Lung (tissue), 12 donors: ENCODE results near the gene ATP7B. TPM values are rescaled to one million over a fixed set of nuclear protein-coding genes. Genes with fewer than 3 reads are reported as not detected.

ENCODE experiments used
- ATAC-seq: fragments of 200-7000 bp; cut with Tn5 transposase; one replicate; pipeline ENCODE4 v1.9.1; 2020; ENCODE audit warnings: moderate number of reproducible peaks; ENCODE audit not compliant: insufficient read depth, low FRiP score
- DNase-seq, 3 donors: peaks; one replicate each; pipeline ENCODE4 v3.0.0-alpha.2; 2013 to 2017
- H3K27ac ChIP-seq, 2 donors: one replicate each; pipeline ENCODE4 v1.5.1; 2013; ENCODE audit warnings: mild to moderate bottlenecking in 2 of 2, moderate library complexity in 2 of 2, control low read depth in 1 of 2, inconsistent platforms in 1 of 2, low read depth in 1 of 2, low read length in 1 of 2
- H3K27me3 ChIP-seq, 3 donors: one replicate each; pipeline ENCODE4 v1.5.1; 2013; ENCODE audit warnings: low read length in 2 of 3; ENCODE audit not compliant: control insufficient read depth in 3 of 3, insufficient read depth in 3 of 3
- H3K36me3 ChIP-seq, 4 donors: one replicate each; pipeline ENCODE4 v1.5.1; 2013; ENCODE audit warnings: low read length in 4 of 4, mild to moderate bottlenecking in 1 of 4, moderate library complexity in 1 of 4; ENCODE audit not compliant: control insufficient read depth in 4 of 4, insufficient read depth in 4 of 4
- H3K4me1 ChIP-seq, 5 donors: one replicate each; pipeline ENCODE4 v1.5.1; 2013; ENCODE audit warnings: low read length in 5 of 5, mild to moderate bottlenecking in 2 of 5, moderate library complexity in 1 of 5; ENCODE audit not compliant: control insufficient read depth in 5 of 5, insufficient read depth in 5 of 5
- H3K4me3 ChIP-seq: one replicate; pipeline ENCODE4 v1.5.1; 2013; ENCODE audit warnings: mild to moderate bottlenecking, control low read depth, moderate library complexity
- H3K9ac ChIP-seq, 2 donors: one replicate each; pipeline ENCODE4 v1.5.1; 2013; ENCODE audit warnings: low read length in 2 of 2, control low read depth in 1 of 2; ENCODE audit not compliant: insufficient read depth in 1 of 2
- H3K9me3 ChIP-seq, 4 donors: one replicate each; pipeline ENCODE4 v1.5.1; 2013; ENCODE audit warnings: low read length in 3 of 4, mild to moderate bottlenecking in 1 of 4, moderate library complexity in 1 of 4; ENCODE audit not compliant: control insufficient read depth in 4 of 4, insufficient read depth in 3 of 4
- WGBS, 2 donors: extraction: QIAGEN DNeasy Blood & Tissue Kit; methylation state at CpG; one replicate each; pipeline ENCODE4 v1.1.7; 2013; 5-methylcytosine and 5-hydroxymethylcytosine counted together
- polyA plus RNA-seq, 2 donors: library from polyadenylated mRNA; stranded (reverse); fragments of 200-250 nt; gene quantifications; one replicate each; pipeline ENCODE4 v1.2.1, GENCODE V29; 2013
- total RNA-seq, 2 donors: library from RNA; depleted of rRNA in 1 of 2; stranded (reverse); fragments of >200 nt in 1 of 2; gene quantifications; one replicate each; pipeline ENCODE4 v1.2.1, GENCODE V29; 2014 to 2021
- TF ChIP-seq, protein P1 (sequence below): IDR thresholded peaks from 2 replicates; pipeline ENCODE4 v1.5.1; 2012; ENCODE audit warnings: mild to moderate bottlenecking; ENCODE audit errors: control extremely low read depth, extremely low read depth
- donor health status: control.
- donor health status: control.
- donor health status: Bipolar disorder and iron deficiency.
- donor health status: healthy.
- donor health status: DM: yes; HTN: yes; CAD: no.

ATP7B gene
- total and polyA plus RNA-seq, 4 donors = 1.4 to 10.2 (median 4.4) TPM

DNA sequence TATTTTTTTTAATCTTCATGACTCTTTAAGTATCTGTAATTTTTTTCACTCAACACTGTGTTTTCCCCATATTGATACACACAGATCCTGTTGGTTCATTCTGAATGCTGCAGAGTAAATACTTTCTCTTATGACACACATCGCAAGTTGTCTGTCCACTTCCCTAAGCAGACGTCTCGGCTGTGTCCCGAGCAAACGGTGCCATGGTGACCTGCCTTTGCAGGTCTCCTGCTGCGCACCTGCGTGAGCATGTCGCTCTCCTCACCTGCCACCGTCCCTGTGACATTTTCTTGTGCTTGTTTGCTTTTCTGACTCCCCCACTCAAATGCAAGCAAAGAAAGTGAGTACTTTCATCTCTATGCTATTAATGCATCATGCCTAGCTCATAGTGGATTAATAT, 91.7 kb downstream of the ATP7B start:
- H3K9ac ChIP-seq = no peak overlapping the region
- DNase-seq = peak in 1 of 3 donors; percentile 7
- ATAC-seq = no peak
- no peak overlapping the region for H3K4me3 ChIP-seq
- H3K27ac ChIP-seq = no peak overlapping the region
- TF ChIP-seq, protein P1, sequence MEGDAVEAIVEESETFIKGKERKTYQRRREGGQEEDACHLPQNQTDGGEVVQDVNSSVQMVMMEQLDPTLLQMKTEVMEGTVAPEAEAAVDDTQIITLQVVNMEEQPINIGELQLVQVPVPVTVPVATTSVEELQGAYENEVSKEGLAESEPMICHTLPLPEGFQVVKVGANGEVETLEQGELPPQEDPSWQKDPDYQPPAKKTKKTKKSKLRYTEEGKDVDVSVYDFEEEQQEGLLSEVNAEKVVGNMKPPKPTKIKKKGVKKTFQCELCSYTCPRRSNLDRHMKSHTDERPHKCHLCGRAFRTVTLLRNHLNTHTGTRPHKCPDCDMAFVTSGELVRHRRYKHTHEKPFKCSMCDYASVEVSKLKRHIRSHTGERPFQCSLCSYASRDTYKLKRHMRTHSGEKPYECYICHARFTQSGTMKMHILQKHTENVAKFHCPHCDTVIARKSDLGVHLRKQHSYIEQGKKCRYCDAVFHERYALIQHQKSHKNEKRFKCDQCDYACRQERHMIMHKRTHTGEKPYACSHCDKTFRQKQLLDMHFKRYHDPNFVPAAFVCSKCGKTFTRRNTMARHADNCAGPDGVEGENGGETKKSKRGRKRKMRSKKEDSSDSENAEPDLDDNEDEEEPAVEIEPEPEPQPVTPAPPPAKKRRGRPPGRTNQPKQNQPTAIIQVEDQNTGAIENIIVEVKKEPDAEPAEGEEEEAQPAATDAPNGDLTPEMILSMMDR = no peak
- WGBS, 2 donors = 70 to 72% methylated on average over 9 of the region's 9 CpGs
- H3K4me1 ChIP-seq = peaks cover 0 to 4% (median 0%) of the 10 kb centered on the region in 5 donors
- H3K27me3 ChIP-seq = no peaks in the 10 kb centered on the region
- no peaks in the 10 kb centered on the region for H3K9me3 ChIP-seq
- H3K36me3 ChIP-seq = peaks cover 0 to 1% (median 0%) of the 10 kb centered on the region in 4 donors

DNA sequence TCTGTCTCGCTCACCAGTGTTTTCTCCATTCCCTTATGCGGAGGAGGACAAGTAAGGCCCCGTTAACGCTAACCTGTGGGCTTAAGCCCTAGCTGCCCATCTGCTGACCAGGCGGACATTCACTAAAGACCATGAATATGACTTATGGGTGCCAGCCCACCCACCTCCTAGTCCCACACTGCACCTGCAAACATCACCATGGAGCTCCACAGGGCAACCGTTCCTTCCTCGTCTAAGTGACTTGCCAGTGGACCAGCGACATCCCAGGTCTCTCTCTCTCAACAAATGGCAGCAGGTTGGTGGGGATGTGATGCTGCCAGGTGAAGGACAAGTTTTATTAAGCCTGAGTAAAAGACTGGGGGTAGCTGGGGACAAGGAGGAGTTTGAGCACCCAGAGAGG, 94.3 kb downstream of the ATP7B start:
- peaks cover 0 to 6% (median 0%) of the 10 kb centered on the region in 5 donors for H3K4me1 ChIP-seq
- TF ChIP-seq, protein P1 = no peak
- peaks cover 0 to 1% (median 0%) of the 10 kb centered on the region in 4 donors for H3K36me3 ChIP-seq
- DNase-seq = no peak
- no peaks in the 10 kb centered on the region for H3K9me3 ChIP-seq
- H3K27me3 ChIP-seq = no peaks in the 10 kb centered on the region
- H3K27ac ChIP-seq = no peak overlapping the region
- no peak overlapping the region for H3K9ac ChIP-seq
- H3K4me3 ChIP-seq = no peak overlapping the region
- 95 to 97% methylated on average over 8 of the region's 8 CpGs for WGBS, 2 donors
- no peak for ATAC-seq

DNA sequence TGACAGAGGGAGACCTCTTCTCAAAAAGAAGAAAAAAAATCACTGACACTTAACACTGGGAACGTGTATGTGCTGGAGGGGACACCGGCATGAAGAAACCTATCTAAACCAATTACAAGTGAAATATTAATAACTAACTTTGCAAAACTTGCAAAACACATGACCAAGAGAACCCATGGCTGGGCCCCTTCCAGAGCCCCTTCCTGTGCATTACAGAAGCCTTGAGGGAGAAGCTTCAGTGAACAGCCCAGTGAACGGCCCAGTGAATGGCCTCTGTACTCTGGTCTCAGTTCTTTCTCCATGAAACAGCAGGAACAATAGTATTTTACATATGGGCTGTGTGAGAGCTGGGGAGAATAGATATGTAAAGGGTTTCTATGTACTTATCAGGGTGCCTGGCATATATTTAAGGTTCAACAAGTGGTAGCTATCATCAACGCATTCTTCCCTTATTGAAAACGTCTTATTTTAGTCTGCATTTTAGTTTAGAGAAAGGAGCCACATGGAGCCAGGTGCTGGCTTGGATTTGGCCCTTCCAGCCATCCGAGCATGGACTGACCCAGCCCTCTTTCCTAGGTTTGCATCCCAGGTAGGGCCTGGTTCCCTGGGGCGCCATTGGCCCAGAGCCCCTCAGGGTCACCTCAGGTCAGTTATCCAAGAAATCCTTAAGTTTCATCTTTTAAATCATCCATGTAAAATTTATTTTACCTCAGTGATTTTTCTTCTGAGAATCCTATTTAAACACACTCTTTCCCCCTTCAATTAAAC, 95.0 kb downstream of the ATP7B start:
- ATAC-seq (no peak), DNase-seq (peak in 1 of 3 donors; percentile 3)
- H3K9me3 ChIP-seq = no peaks in the 10 kb centered on the region
- H3K36me3 ChIP-seq = peaks cover 0 to 1% (median 0%) of the 10 kb centered on the region in 4 donors
- H3K9ac ChIP-seq = no peak overlapping the region
- H3K4me3 ChIP-seq = no peak overlapping the region
- H3K27ac ChIP-seq = no peak overlapping the region
- peaks cover 0 to 6% (median 0%) of the 10 kb centered on the region in 5 donors for H3K4me1 ChIP-seq
- WGBS, 2 donors = 88 to 90% methylated on average over 7 of the region's 7 CpGs
- TF ChIP-seq, protein P1 = no peak
- H3K27me3 ChIP-seq = no peaks in the 10 kb centered on the region
